Choroid plexus epithelial cell (primary cell): ENCODE data around the gene CELA1.
"Not testable (repeated sequence)": the region's sequence is repeated elsewhere in the genome, so short reads cannot be mapped to it uniquely, and the experiment has no call there.

ENCODE experiments used
- DNase-seq: peaks from one replicate; pipeline ENCODE4 v3.0.0-alpha.2; 2010; ENCODE audit warnings: low read depth
- H3K4me3 ChIP-seq: 2 replicates; pipeline ENCODE4 v1.5.1; 2011; ENCODE audit warnings: low read depth, mild to moderate bottlenecking, control low read depth, low read length, moderate library complexity
- TF ChIP-seq, protein P1 (sequence below): conservative IDR thresholded peaks from 2 replicates; pipeline ENCODE4 v1.5.1; 2011; ENCODE audit warnings: low read depth, mild to moderate bottlenecking, control low read depth, inconsistent platforms, low read length, moderate library complexity

CELA1 gene

GRCh38 chr12:51322452-51322851 lies 24.0 kb downstream of the CELA1 start:
- DNase-seq, result no peak
- TF ChIP-seq, protein P1, sequence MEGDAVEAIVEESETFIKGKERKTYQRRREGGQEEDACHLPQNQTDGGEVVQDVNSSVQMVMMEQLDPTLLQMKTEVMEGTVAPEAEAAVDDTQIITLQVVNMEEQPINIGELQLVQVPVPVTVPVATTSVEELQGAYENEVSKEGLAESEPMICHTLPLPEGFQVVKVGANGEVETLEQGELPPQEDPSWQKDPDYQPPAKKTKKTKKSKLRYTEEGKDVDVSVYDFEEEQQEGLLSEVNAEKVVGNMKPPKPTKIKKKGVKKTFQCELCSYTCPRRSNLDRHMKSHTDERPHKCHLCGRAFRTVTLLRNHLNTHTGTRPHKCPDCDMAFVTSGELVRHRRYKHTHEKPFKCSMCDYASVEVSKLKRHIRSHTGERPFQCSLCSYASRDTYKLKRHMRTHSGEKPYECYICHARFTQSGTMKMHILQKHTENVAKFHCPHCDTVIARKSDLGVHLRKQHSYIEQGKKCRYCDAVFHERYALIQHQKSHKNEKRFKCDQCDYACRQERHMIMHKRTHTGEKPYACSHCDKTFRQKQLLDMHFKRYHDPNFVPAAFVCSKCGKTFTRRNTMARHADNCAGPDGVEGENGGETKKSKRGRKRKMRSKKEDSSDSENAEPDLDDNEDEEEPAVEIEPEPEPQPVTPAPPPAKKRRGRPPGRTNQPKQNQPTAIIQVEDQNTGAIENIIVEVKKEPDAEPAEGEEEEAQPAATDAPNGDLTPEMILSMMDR, result no peak
- H3K4me3 ChIP-seq, result no peak overlapping the region

- TF ChIP-seq, protein P1, result no peak
- H3K4me3 ChIP-seq, result no peak overlapping the region
- DNase-seq, result no peak
Measured at GRCh38 chr12:51321882-51322281, 24.6 kb downstream of the CELA1 start.

DNA sequence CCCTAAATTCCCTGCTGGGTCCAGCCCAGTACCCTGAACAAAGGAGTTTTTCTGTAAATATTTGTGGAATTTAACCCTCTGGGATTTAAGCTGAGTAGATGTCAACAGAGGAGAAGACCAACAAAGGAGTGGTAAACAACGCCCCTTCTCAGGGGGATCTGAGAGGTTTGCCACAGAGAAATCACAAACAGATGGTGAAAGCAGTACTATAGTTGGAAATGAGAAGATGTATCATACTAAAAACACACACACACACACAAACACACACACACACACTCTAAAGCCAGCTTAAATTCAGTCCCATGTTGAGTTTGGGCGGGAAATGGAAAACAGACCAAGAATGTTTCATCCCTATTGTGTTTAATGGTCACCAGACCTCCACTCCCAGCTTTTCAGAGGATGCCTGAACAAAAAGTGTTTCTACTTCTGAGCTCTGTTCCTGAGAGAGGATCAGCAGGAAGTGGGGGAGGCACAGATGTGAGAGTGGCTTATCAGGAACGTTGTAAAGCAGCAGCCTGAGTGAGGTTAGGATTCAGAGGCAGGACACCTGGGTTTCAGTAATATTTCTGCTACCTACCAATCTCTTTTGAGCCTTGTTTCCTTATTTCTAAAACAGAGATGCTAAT lies 25.7 kb downstream of the CELA1 start:
- TF ChIP-seq, protein P1, result no peak
- peak; percentile 31 for DNase-seq
- H3K4me3 ChIP-seq, result no peak overlapping the region

GRCh38 chr12:51320311-51320694 lies 26.2 kb downstream of the CELA1 start:
- TF ChIP-seq, protein P1, result no peak
- H3K4me3 ChIP-seq, result no peak overlapping the region
- DNase-seq, result no peak

DNA sequence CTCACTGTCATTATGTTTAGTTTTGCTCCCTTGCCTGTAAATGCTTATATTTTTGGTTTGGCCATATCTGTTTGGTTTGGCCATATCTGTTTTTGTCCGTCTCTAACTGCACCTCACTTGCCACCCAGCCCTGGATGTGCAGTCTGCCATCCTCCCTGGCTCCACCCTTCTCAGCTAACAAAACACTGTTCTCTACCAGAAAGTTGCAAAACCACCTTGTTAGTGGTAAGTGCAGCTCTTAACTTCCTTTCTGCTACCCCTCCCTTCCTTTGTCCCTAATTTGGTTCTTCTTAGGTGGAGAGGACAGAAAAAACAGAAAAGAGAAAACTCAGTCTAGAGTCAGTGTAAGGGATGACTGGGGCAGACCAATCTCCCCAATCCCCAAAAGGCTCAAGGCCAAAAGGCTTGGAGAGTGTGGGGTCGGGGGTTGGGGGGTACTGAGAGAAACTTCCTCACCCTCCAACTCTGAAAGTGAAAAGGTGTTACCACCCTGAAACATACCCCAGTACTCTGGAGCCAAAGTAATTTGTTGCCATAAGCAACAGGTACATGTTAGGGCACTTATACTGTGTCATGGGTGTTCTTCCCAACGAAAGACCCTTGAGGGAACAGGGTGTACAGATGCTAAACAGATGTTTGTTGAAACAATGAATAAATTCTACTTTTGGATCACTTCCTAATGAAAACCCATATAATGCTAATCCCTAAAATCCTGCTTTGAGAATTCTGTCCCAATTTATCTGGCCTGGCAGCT lies 27.5 kb downstream of the CELA1 start:
- no peak overlapping the region for H3K4me3 ChIP-seq
- TF ChIP-seq, protein P1, result no peak
- no peak for DNase-seq

DNA sequence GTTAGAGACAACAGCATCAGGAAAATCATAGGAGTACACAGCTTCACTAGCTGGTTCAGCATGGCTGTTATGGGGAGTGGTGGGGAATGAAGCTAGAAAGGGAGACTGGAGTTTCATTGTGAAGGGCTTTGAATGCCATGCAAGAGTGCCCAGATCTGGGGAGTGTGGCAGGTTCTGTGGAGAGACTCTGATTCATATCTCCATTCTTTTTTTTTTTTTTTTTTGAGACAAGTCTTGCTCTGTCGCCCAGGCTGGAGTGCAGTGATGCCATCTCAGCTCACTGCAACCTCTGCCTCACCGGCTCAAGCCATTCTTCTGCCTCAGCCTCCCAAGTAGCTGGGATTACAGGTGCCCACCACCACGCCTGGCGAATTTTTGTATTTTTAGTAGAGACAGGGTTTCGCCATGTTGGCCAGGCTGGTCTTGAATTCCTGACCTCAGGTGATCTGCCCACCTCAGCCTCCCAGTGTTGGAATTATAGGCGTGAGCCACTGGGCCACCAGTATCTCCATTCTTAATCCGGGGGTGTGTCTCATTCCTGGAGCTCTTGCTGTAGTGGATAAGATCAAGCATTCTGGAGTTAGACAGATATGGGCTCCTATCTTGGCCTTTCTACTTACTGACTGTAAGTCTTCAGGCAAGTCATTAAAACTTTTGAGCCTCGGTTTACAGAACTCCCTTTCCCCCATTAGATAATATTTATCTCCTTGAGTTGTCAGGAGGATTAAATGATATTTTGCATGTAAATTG lies 28.2 kb downstream of the CELA1 start:
- not testable (repeated sequence) for DNase-seq, H3K4me3 ChIP-seq

DNA sequence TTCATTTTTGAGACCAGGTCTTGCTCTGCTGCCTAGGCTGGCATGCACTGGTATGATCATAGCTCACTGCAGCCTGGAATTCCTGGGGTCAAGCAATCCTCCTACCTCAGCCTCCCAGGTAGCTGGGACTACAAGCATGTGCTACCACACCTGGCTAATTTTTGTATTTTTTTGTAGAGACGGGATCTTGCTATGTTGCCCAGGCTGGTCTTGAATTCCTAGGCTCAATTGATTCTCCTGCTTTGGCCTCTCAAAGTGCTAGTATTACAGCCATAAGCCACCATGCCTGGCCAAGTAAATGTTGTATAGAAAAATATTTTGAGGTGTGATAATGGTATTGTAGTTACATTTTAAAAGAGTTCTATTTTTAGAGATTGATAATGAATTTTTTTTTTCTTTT lies 35.1 kb downstream of the CELA1 start:
- H3K4me3 ChIP-seq, result no peak overlapping the region
- DNase-seq, result no peak
- TF ChIP-seq, protein P1, result no peak
